Panc1 (cell line): Measurements from ENCODE around the gene PPDPF.
"Not testable (repeated sequence)": the region's sequence is repeated elsewhere in the genome, so short reads cannot be mapped to it uniquely, and the experiment has no call there.

ENCODE experiments used
- POLR2AphosphoS5 ChIP-seq: IDR thresholded peaks from 2 replicates; pipeline ENCODE4 v1.6.1; 2012; ENCODE audit warnings: mild to moderate bottlenecking, low read depth, low read length, moderate library complexity
- SIN3A ChIP-seq: IDR thresholded peaks from 2 replicates; pipeline ENCODE4 v1.6.1; 2012; ENCODE audit warnings: low read depth, mild to moderate bottlenecking, low read length, moderate library complexity, borderline replicate concordance; ENCODE audit not compliant: insufficient read depth
- TF ChIP-seq, protein P1 (sequence below): fragments of 450-650 bp; IDR thresholded peaks from 2 replicates; pipeline ENCODE4 v1.5.1; 2017; ENCODE audit warnings: mild to moderate bottlenecking
- TF ChIP-seq, protein P2 (sequence below), 2 experiments: IDR thresholded peaks; 2 replicates each; pipeline ENCODE4 v1.6.1; 2011 to 2012; ENCODE audit warnings: low read depth in 2 of 2, control low read depth in 1 of 2, low read length in 1 of 2, mild to moderate bottlenecking in 1 of 2, moderate library complexity in 1 of 2; ENCODE audit not compliant: insufficient read depth in 1 of 2

DNA sequence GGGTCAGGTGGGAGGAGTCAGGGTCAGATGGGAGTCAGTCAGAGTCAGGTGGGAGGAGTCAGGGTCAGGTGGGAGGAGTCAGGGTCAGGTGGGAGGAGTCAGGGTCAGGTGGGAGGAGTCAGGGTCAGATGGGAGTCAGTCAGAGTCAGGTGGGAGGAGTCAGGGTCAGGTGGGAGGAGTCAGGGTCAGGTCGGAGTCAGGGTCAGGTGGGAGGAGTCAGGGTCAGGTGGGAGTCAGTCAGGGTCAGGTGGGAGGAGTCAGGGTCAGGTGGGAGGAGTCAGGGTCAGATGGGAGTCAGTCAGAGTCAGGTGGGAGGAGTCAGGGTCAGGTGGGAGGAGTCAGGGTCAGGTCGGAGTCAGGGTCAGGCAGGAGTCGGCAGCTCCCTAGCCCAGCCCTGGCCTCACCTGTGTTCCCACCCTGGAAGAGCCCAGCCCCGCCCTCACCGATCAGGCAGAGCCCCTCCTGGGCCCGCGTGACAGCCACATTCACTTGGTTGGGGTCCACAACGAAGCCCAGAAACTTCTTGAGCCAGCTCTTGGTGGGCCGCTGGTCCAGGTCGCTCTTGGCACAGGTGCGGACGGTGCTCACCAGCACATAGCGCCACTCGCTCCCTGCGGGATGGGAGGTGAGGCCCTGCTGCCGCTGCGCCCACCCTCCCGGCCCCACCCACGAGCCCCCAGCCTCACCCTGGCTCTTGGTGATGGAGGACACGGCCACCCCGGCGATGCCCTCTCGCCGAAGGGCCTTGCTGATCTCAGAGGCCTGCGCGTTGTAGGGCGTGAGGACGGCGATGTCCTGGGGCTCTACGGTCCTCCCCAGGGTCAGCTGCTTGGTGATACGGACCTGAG is 39.1 kb downstream of the PPDPF start:
- TF ChIP-seq, protein P1, sequence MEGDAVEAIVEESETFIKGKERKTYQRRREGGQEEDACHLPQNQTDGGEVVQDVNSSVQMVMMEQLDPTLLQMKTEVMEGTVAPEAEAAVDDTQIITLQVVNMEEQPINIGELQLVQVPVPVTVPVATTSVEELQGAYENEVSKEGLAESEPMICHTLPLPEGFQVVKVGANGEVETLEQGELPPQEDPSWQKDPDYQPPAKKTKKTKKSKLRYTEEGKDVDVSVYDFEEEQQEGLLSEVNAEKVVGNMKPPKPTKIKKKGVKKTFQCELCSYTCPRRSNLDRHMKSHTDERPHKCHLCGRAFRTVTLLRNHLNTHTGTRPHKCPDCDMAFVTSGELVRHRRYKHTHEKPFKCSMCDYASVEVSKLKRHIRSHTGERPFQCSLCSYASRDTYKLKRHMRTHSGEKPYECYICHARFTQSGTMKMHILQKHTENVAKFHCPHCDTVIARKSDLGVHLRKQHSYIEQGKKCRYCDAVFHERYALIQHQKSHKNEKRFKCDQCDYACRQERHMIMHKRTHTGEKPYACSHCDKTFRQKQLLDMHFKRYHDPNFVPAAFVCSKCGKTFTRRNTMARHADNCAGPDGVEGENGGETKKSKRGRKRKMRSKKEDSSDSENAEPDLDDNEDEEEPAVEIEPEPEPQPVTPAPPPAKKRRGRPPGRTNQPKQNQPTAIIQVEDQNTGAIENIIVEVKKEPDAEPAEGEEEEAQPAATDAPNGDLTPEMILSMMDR = not testable (repeated sequence)
- TF ChIP-seq, protein P2, sequence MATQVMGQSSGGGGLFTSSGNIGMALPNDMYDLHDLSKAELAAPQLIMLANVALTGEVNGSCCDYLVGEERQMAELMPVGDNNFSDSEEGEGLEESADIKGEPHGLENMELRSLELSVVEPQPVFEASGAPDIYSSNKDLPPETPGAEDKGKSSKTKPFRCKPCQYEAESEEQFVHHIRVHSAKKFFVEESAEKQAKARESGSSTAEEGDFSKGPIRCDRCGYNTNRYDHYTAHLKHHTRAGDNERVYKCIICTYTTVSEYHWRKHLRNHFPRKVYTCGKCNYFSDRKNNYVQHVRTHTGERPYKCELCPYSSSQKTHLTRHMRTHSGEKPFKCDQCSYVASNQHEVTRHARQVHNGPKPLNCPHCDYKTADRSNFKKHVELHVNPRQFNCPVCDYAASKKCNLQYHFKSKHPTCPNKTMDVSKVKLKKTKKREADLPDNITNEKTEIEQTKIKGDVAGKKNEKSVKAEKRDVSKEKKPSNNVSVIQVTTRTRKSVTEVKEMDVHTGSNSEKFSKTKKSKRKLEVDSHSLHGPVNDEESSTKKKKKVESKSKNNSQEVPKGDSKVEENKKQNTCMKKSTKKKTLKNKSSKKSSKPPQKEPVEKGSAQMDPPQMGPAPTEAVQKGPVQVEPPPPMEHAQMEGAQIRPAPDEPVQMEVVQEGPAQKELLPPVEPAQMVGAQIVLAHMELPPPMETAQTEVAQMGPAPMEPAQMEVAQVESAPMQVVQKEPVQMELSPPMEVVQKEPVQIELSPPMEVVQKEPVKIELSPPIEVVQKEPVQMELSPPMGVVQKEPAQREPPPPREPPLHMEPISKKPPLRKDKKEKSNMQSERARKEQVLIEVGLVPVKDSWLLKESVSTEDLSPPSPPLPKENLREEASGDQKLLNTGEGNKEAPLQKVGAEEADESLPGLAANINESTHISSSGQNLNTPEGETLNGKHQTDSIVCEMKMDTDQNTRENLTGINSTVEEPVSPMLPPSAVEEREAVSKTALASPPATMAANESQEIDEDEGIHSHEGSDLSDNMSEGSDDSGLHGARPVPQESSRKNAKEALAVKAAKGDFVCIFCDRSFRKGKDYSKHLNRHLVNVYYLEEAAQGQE (IDR thresholded peaks at IDR 0.05; ENCODE audit: insufficient read depth in 1 of 2, low read depth in 2 of 2, low read length in 1 of 2) = not testable (repeated sequence)
- not testable (repeated sequence) for TF ChIP-seq POLR2AphosphoS5, SIN3A
